ENCODE data around the gene ABHD1.

DNA sequence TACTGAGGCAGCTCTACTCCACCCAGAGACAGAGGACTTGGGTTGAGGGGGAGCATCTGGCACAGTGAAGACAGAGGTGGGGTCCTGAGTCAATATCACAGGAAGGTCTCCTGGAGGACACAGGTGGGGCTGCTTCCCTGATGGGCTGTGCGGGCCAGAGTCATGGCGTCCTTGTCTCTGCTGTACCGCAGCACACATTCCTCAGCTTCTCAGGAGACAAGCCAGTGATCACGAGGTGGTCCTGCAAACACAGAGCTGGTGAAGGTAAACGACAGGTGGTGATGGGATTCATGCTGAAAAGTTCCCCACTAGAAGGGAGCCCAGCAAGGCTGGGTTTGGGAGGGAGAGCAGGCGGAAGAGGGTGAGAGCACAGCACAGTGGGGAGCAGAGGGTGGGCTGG is 34.9 kb downstream of the ABHD1 start:
- TF ChIP-seq, protein P1, sequence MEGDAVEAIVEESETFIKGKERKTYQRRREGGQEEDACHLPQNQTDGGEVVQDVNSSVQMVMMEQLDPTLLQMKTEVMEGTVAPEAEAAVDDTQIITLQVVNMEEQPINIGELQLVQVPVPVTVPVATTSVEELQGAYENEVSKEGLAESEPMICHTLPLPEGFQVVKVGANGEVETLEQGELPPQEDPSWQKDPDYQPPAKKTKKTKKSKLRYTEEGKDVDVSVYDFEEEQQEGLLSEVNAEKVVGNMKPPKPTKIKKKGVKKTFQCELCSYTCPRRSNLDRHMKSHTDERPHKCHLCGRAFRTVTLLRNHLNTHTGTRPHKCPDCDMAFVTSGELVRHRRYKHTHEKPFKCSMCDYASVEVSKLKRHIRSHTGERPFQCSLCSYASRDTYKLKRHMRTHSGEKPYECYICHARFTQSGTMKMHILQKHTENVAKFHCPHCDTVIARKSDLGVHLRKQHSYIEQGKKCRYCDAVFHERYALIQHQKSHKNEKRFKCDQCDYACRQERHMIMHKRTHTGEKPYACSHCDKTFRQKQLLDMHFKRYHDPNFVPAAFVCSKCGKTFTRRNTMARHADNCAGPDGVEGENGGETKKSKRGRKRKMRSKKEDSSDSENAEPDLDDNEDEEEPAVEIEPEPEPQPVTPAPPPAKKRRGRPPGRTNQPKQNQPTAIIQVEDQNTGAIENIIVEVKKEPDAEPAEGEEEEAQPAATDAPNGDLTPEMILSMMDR (IDR thresholded peaks at IDR 0.05) = no peak
- TF ChIP-seq POLR2A (IDR thresholded peaks at IDR 0.05) = no peak
